HG03103 (cell line): Measurements from ENCODE around the gene SLC2A6.

ENCODE experiments used
- ATAC-seq: cut with Tn5 transposase; IDR thresholded peaks from one replicate; pipeline ENCODE4 v1.9.1; 2021; ENCODE audit warnings: low read depth; ENCODE audit not compliant: unreplicated experiment

SLC2A6 gene

DNA sequence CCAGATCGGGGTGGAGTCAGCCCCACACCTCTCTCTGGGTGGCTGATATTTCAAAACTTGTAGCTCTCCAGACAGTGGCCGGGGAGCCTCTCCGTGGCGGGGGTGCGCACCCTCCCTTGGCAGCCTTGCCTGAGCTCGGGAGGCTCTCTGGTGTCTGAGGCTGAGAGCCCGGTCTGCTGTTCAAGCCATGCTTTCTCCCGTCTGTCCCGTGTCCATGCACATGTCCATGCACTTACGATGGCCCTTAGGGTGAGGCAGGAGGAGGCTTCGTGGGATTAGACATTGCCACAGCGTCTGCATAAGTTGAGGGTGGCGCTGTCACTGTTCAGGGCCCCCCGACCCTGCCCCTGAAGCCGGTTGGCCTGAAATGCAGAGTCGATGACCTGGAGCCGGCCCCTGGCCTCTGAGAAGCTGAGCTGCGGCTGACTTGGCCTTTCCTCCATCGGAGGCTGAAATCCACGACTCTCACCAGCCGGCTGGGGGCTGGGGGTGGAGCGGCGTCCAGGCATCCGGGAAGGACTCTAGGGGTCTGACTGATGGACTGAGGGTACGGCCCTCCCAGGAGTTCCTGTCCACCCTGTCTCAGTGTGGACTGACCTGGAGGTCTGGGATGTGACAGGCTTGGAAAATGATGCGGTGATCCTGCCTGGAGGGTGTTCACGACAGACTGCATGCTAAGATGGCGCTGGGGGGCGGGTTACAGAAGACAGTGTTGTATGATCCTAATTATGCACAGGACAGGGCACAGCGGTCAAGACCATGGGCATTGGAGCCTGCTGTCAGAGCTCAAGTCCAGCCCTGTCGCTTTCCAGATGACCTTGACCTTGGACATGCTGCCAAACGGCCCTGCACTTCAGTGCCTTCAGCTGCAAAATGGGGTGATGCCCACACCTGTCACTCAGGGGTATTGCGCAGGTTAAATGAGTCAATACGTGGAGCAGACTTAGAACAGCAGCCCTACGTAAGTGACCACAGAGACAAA is 18.3 kb upstream of the SLC2A6 start:
- ATAC-seq: no peak

DNA sequence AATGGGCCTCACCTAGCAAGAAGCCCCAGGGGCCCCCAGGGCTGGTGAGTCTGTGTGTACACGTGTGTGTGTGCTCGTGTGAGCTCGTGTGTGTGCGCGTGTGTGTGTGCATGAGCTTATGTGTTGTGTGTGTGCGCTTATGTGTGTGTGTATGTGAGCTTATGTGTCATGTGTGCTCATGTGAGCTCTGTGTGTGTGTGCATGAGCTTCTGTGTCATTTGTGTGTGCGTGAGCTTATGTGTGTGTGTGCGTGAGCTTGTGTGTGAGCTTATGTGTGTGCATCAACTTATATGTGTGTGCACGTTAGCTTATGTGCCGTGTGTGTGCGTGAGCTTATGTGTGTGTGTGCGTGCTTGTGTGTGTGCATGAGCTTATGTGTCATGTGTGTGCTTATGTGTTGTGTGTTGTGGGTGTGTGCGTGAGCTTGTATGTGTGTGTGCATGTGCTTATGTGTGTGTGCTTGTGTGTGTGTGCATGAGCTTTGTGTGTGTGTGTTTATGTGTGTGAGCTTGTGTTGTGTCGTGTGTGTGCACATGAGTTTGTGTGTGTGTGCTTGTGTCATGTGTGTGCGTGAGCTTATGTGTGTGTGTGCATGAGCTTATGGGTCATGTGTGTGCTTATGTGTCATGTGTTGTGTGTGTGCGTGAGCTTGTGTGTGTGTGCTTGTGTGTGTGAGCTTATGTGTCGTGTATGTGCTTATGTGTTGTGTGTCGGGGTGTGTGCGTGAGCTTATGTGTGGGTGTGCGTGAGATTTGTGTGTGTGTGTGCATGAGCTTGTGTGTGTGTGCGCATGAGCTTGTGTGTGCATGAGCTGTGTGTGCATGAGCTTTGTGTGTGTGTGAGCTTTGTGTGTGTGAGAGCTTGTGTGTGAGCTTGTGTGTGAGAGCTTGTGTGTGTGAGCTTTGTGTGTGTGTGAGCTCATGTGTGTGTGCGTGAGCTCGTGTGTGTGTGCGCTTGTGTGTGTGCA is 16.7 kb upstream of the SLC2A6 start:
- ATAC-seq: no peak

DNA sequence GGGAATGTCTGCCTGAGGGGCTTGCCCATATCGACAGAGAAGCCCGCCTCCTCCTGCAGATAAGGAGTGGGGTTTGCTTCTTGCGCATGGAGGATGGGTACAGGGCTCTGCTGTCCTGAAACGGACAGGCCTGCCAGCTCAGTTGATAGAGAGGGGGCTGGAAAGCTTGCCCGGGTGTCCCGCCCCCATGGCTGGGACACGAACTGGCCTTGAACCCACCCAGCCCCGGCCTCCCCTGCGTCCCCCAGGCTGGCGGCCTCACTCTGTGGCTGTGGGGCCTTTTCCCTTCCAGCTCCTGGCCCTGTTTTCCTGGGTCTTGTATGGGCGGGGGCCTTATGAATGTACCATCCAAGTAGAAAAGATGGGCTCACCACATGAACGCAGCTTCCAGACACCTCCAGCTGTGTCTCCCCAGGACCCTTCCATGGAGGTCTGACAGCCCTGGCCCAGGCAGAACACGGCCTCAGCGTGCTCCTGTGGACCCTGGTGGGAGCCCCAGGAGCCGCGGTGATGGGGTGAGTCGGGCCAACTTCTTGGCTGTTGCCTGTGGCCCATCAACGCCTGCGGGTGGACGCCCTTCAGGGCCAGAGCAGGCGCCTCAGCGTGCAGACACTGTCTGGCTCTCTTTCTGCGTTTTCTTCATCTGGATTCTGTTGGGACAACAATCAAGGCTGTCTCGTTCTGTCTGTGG is 15.9 kb upstream of the SLC2A6 start:
- ATAC-seq: no peak

DNA sequence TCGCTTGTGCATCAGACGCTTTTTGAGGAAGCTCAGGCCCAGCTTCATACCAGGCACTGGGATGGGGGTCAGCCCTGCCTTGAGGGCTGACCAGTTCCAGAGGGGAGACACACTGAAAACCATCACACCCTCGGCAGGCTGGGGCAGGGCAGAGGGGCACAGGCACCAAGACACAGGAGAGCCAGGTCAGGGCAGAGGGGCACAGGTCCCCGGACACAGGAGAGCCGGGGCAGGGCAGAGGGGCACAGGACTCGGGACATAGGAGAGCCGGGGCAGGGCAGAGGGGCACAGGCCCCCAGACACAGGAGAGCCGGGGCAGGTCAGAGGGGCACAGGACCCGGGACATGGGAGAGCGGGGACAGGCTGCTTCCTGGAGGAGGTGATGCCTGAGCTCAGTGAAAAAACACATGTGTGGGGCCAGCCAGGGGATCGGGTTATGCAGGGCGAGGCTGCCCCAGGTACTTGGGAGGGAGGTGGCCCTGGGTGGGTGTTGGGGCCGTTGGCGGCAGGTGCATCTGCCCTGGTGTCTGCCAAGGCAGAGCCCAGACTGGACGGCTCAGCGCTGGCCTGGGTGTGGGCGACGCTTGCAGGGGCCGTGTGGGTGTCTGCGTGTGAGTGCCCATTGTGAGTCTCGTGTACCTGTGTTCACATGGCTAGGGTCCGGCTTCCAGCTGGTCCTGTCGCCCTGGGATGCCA is 15.1 kb upstream of the SLC2A6 start:
- ATAC-seq: no peak

DNA sequence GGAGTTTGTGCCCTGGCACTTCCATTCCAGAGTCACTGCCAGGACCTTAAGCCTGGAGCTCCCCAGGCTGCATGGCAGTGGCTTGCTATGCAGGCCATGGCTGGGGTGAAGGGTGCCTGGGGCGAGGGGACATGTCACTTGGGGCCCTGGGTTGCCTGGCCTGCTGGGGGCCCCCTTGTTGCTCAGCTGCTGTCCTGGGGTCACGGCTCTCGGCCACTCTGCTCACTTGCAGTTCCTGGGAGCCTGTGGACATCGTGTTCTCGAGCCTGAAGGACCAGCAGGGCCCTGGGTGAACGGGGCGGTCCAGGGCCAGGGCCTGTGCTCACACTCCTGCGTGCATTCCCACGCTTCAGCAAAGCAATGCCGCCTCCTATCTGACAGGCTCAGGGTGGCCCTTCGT is 14.5 kb upstream of the SLC2A6 start:
- ATAC-seq: no peak

DNA sequence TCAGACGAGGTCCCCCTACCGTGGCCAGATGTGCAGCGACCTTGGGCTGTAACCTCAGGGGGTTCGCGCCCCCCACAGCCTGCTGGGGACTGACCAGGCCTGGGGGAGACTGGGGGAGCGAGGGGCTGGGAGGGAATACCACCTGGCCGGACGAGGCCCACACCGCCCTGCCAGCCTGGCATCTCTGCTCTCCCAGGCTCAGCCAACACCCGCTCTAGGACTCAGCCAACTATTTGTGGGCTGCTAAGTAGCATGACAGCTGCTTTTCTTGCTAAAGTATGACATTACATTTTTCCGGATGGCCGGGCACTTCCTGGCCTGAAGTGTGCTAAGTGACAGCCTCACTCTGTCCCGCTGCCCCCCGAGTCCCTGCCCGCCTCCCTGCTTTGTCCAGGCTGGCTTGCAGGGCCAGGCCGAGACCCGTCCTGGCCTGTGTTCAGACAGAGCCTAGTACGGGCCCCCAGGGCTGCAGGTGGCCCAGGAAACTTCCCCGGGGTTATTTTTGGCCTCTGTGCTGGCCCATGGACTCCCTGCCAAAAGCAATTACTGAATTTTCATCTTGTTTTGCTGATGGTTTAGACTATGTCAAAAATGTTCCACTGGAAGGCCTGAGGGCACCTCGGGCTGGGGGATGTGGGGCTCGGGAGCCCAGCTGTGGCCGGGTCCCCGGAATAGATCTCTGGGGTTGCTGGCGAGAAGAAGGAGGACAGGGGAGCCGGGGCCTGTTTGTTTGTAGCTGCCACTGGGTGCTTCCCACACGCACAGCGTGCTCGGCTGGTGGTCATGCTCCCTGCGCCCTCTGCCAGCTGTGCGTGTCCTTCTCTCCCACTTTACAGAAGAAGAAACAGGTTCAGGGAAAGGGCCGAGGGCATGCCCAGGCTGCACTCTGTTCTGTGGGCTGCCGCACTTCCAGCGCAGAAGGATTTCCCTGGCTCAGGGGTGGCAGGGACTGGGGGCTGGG is 13.4 kb upstream of the SLC2A6 start:
- no peak for ATAC-seq

DNA sequence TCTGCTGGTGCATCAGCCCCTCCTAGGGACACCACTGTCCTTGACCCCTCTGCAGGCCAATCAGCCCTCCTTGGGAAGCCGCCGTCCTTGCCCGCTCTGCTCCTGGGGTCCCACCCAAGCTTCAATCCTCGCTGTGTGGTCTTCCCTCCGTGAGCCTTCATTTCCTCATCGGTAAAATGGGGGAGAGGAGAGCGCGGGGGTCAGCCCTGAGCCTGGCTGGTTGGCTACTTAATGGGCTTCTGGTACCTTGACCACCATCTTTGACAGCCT is 12.7 kb upstream of the SLC2A6 start:
- ATAC-seq: no peak

DNA sequence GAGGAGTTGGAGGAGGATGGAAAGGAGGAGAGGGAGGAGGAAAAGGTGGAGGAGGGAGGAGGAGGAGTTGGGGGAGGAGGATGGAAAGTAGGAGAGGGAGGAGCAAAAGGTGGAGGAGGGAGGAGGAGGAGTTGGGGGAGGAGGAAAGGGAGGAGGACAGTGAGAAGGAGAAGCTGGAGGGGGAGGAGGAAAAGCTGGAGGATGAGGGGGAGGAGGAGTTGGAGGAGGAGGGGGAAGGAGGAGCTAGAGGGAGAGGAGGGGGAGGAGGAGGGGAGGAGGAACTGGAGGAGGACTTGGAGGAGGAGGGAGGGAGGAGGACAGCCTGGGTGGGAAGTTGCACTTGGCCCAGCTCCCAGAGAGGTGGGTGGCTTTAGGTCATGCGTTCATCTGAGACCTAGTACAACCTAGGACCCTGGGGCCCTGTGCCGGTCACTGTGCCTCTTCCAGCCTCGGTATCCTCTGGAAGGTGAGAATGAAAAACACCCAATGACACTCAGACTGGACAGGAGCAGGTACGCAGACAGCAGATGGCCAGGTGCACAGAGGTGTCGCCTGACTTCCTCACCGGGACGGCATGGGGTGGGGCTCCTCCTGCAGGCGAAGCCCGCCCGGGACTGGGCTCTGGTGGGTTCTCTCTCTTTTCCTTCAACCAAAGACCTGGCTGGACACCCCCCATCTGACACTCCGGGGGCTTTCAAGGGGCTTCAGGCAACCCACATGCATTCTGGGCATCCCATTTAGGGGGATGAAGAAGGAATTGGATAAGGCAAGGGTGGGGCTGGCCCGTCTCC is 12.2 kb upstream of the SLC2A6 start:
- ATAC-seq: no peak

DNA sequence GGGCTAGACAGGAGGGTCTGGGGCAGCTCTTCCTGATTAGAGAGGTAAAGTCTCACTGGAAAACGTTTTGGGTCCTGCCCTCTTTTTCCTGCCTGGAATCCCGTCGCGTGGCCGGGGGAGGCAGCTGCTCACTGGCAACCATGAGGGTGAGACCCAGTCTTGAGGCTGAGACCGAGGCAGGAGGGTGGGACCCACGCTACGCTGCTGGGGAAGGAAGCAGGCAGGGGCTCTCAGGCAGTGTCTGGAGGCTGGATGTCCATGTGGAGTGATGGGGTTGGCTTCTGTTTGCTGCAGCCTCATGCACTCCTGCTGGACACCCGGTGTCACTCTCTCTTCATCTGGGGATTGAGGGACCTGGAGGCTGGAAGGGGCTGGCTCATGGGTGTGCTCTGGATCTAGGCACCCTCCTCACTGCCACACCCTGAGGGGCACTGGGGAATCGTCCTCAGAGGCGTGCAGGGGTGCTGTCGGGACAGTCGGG is 11.3 kb upstream of the SLC2A6 start:
- ATAC-seq: no peak

DNA sequence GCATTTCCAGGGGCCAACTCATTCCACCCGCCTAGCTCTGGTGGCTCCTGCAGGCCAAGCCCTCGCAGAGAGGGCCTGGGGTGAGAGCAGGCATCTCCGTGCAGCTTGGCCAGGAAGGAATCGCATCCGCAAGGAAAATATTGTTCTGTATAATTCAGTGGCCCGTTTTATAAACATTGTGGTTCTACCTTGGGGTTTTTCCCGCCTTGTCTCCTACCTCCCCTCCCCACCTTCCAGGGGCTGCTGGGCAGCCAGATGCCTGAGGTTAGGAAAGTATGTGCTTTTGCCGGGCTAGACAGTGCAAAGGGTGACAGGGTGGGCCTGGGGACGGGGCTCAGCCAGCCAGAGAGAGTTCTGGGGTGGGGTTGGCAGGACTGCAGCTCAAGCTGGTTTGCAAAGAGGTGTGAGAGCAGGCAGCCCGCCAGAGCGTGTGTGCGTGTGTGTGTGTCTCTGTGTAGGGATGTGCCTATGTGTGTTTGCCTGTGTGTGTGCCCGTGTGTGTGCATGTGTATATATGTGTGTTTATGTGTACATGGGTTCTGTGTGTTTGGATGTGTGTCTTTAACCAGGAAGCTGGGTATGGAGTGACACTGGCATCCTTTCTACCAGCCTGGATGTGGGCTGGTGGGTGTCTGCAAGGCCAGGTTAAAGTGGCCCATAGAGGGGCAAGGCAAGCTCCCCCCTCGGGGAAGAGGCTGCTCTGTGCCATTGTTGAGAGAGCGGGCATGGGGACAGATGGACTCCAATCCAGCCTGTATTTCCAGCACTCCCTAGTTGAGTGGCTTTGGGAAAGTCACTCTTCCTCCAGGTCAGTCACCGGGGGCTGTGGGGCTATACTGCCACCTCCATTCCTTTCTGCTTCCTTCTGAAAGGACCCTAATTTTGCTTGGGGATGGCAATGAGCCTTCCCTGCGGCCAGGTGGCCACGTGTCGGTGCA is 10.6 kb upstream of the SLC2A6 start:
- no peak for ATAC-seq

DNA sequence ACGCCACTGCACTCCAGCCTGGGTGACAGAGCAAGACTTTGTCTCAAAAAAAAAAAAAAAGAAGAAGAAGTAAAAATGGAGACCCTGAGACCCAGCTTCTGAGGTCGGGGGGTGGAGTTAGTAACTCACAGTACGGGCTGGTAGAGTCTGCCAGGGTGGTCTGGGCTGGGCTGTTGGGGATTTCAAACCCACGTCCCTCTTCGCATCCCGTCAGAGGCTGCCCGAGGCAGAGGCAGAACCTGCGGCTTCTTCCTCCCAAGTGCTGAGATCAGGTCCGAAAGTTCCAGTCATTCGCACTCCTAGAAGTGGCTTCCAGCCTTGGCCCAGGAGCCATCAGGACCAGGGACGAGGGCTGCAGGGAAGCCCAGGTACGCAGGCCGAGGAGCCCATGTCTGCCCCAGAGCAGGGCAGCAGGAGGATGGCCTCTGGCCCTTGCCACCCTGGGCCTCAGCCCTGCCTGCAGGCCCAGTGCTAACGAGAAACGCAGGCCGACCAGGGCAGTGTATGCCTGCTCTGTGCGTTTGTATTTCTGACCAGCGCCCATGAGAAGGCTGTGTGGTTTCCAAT is 9.9 kb upstream of the SLC2A6 start:
- ATAC-seq: no peak

DNA sequence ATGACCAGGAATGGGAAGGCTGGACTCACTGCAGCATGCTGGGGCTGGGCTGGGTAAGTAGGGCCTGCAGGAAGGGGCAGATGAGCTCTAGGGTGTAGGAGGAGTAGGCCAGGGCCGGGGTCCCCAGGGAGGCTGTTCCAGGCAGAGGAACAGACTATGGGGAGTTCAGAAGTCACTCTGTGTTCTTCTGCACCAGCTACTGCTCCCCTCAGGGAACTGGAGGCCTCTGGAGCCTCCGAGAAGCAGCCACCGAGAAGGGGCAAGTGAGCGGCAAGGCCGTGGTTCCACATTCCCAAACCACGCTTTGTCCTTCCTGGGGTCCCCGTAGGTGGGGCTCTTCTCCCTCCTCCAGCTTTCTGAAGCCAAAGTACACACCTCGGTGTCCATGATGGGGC is 8.4 kb upstream of the SLC2A6 start:
- no peak for ATAC-seq

DNA sequence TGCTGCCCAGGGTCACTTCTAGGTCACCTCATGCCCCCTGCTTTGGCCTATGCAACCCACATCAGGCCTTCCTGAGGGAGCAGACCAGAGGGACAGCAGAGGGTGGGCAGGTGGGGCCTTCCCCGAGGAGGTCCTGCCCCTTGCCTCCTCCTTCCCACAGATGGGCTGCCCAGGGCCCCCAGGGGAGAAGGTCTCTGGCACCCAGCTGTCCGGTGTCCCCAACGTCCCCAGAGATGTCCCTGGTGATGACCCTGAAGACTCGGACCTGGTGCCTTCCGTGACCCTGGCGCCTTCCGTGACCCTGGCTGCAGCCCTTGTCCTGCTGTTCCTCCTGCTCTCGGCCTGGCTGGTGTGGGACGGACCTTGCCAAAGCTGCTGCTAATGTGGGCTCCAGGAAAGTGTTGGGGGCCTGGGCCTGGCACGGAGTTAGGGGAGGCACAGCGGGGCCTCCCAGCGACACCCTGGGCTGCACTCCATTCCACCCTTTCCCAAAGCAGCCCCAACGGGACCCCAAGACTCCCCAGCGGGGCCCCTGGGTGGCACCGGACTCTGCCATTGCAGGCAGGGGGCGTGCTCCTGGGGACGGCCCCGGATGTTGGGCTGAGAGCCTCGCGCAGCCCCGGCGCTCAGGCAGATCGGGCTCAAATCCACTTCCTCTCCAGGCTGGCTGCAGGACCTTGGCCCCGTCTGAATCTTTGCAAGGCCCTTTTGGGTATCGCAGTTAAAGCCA is 6.8 kb upstream of the SLC2A6 start:
- ATAC-seq: no peak

DNA sequence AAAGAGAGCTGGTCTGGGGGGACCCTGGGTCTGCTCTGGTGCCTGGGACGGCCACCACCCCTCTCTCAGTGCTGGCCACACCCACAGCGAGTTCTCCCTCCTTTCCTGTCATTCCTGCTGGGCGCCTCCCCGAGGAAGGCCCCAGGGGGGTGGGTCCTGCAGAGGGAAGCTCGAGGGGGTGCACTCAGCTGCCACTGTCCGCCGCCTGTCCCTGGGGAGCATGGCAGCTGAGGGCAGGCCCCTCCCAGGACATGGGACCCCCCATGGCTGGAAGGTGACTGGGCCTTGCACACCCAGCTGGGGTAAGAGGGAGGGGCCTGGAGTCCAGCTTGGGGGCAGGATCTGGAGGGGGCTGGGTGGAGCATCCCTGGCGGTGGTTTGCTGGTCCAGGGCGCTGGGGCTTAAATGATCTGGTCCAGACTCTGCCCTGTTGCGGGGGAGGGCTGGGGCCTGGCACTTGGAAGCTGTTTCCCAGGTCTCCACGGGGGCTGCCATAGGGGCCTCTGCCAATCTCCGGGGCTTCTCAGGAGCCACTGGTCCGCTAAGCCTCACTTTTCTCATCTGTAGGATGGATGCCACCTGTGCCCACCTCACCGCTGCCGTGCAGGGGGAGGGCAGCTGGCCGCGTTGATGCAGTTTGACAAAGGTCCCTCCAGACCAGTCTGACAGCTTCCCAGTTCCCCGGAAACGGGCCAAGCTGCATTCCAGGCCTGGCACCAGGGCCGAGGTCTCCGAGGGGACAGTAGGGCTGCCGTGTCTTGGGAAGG is 6.0 kb upstream of the SLC2A6 start:
- ATAC-seq: no peak

DNA sequence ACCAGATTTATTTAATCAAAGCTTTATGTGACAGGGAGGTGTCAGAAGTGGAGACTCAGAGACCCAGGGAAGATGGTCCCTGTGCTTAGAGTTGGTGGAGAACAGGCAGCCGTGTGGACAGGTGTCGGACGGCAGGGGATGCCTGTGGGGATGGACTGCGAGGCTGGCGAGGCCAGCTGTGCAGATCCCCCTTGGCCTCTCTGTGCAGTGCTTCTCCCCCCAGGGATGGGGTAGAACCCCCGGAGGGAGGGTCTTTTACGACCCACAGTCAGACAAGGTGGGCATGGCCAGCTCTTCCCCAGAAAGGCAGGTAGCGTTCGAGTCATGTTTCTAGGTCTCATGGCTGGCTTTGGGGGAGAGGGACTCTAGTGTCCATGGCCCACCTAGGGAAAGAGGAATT is 4.7 kb upstream of the SLC2A6 start:
- ATAC-seq: no peak
